NCI-H1694 treated with DMSO at 0.1 percent for 48 hours (cell line): ENCODE results near the gene PIK3C2B.
"Not testable (repeated sequence)": the region's sequence is repeated elsewhere in the genome, so short reads cannot be mapped to it uniquely, and the experiment has no call there.

Source experiments
- DNase-seq: peaks from one replicate; lab custom pipeline; 2025; lab: John Stamatoyannopoulos, UW

Gene PIK3C2B, protein sequence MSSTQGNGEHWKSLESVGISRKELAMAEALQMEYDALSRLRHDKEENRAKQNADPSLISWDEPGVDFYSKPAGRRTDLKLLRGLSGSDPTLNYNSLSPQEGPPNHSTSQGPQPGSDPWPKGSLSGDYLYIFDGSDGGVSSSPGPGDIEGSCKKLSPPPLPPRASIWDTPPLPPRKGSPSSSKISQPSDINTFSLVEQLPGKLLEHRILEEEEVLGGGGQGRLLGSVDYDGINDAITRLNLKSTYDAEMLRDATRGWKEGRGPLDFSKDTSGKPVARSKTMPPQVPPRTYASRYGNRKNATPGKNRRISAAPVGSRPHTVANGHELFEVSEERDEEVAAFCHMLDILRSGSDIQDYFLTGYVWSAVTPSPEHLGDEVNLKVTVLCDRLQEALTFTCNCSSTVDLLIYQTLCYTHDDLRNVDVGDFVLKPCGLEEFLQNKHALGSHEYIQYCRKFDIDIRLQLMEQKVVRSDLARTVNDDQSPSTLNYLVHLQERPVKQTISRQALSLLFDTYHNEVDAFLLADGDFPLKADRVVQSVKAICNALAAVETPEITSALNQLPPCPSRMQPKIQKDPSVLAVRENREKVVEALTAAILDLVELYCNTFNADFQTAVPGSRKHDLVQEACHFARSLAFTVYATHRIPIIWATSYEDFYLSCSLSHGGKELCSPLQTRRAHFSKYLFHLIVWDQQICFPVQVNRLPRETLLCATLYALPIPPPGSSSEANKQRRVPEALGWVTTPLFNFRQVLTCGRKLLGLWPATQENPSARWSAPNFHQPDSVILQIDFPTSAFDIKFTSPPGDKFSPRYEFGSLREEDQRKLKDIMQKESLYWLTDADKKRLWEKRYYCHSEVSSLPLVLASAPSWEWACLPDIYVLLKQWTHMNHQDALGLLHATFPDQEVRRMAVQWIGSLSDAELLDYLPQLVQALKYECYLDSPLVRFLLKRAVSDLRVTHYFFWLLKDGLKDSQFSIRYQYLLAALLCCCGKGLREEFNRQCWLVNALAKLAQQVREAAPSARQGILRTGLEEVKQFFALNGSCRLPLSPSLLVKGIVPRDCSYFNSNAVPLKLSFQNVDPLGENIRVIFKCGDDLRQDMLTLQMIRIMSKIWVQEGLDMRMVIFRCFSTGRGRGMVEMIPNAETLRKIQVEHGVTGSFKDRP (N-terminal part only)

DNA sequence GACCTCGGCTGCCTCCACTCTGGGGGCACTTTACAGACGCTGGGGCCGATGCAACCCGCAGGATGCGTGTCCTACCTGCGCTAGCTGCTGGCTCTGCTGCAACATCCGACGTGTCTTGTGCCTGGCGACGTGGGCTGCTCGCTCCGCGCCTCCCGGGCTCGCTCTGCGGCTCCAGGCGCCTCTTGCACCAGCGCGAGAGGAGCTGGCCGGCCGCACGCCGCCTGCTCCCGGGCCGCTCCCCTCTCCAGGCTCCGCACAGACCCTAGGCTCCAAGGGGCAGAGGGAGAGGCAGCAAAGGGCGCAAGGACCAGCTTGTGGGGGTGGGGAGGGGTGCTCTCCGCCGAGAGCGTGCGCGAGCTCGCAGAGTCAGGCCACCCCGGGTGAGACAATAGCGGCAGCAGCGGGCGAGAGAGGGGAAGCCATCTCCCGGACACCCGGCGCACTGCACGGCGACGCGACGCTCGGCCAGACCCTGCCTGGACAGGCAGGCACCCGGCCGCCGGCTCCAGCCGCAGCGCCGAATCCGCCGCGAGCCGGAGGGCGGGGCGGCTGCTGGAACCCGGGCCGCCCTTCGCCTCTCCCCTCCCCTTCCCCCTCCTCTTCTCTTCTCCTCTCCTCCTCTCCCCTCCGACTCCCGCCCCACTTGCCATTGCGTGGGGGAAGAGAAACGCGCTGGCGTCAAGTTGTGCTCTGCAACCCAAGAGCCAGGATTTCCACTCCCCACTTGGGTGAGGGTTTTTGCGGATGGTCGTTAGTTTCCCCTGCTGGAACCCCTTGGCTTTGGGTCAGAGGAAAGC is at the start of gene PIK3C2B:
TSS of gene PIK3C2B (minus strand) at position 525 of the 797 bp plus-strand sequence. CDS start 25,003 bp downstream, outside the sequence.
- peak; percentile 51 for DNase-seq

DNA sequence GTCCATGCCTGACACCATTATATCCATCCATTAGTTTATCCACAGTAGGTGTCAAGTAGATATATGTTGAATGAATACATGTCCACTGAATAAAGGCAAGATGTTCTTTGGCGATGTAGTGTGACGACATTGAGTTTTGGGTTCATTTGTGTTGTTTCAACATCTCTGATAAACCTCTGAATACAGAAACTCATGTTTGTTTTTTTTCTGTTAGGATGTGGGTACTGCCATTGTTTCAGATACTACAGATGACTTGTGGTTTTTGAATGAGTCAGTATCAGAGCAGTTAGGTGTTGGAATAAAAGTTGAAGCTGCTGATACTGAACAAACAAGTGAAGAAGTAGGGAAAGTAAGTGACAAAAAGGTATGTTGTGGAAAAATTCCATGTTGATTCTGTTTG is 49.7 kb upstream of the PIK3C2B start:
- DNase-seq, result no peak

DNA sequence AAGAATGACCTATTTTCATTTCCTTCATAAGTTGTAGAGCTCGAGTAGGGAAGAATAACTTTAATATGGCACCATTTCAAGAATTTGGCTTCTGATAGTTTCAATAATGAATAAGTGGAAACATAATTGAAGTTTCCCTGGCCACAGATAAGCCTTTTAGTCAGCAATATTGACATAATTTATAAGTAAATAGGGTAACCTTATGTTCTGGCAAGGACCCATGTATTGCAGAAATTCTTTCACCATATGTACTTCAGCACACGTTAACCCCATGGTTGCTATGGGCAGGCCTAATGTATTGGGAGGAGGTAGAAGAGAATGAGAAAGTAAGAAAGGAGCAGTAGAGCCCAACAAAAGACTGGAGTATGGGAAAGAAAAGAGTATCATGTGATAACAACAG is 47.0 kb upstream of the PIK3C2B start:
- no peak for DNase-seq

DNA sequence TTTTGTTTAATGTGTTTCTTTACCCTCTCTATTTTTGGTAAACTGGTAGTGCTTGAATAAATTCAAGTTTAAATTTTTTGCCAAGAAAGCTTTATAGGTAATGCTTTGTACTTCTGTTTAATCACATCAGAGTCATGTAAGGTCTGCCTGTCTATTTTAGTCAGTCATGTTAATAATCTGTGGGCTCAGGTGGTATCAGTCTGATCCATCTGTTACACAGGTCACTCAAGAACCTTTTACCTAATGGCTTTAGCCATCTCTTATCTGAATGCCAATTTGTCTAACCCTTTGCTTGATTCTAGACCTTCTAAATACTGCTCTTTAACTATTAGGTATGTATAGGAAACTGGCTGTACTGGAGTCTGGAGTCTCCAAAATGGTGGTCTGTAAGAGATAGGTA is 38.2 kb upstream of the PIK3C2B start:
- DNase-seq, result no peak

DNA sequence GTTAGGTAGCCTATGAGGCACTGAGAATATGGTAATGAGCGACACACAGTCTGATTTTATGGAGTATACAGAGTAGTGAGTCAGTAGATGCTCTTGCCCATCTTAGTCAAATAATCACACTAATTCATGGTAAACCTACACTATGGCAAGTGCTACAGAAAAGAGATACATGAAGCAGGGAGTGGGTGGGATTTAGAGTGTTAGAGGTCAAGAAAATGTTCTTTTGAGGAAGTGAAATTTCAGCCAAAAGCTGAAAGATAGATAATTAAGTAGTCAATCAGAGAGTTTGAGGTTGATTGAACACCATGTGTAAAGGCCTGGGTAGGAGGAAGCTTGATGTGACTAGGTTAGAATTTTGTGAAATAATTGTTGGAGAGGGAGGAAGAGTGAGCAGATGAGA is 36.3 kb upstream of the PIK3C2B start:
- DNase-seq, result no peak

DNA sequence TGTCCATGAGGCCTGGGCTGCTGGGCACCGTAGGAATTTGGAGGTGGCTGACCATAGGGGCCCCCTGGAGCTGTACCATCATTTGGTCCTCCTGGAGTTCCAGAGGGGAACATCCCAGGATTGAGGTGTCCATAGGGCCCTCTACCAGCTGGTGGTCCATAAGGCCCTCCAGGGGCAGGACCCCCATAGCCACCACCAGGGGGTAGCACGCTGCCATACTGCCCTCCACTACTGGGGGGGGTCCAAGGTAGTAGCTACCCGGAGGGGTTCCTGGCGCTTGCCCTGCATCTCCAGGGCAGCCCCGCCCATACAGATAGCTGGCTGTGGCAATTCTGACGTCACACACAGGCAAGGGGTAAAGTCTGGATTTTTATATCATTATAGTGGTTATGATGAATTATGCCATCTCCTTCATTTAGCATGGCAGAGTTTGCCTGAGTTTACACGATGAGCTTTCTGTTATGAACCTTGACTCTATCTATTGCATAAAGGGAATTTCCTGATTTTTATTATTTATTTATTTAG is 34.8 kb upstream of the PIK3C2B start:
- DNase-seq, result no peak

DNA sequence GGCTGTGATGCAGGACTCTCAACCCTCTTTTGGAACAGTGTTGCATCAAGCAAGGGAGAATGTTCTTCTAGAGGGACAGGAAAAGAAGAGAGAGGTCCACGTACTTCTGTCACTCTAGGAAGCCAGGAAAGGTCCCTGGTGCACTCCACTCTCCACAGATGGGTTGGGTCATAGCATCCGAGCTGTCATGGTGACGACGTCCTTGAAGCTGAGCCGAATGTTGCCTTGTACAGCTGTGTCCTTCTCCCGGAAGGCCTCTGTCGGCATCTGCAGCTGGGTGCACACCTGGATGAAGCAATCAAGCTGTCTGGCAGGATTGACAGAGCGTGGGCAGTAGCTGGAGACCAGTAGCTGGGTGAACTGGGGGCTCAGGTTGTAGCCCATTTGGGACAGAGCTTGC is 34.1 kb upstream of the PIK3C2B start:
- DNase-seq, result no peak

DNA sequence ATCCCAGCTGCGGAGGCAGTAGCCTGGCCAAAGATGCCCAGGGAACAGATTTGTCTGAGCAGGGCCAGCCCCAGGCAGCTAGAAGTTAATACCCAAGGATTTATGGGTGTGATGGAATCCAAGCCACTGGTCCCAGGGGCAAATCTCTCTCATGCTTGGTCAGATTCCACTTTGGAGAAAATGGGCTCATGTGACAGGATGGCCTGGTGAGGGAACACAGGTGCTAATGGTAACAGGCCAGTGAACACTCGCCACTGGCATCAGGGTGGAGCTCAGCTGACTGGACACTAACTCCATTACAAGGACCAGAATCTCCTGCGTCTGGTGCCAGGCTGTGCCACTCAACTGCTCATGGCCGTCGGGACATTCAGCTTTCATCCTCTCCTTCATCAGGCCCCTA is 33.6 kb upstream of the PIK3C2B start:
- no peak for DNase-seq

DNA sequence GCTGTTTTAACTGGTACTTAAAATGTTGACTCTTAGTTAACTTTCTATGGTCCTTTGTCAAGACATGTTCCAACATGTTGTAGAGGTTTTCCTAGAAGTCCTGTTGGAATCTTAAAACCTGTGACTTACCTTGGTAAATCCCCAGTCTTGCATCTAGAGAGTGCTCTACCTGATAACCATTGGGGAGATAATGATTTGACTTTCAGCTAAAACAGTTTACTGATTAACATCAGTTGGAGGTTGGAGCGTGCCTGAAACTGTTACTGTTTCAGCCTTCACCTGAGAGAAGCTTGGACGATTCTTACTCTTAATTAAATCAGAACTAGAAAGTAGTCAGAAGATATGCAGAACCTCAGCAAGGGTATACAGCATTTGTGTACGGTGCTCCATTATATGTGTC is 30.4 kb upstream of the PIK3C2B start:
- DNase-seq, result no peak

DNA sequence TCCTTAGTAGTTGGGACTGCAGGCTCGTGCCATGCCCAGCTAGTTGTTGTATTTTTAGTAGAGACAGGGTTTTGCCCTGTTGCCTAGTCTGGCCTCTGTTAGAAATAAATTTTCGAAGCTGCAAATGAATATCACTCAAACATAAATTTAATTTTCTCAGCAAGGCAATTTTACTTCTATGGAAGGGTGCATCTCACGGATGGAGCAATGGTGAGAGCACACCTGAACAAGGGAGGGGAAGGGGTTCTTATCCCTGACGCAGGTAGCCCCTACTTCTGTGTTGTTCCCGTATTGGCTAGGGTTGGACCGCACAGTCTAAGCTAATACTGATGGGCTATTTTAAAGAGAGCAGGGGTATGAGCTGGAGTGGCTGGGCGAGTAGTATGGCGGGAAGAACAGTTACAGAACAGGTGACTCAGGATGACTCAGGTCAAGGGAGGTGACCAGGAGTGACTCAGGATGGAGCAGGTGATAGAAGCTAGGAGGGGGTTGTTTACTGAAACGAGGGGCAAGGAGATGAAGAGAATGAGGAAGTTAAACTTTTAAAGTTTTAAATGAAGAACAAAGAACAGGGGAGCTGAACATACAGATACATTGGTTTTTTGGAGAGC is 29.1 kb upstream of the PIK3C2B start:
- no peak for DNase-seq

DNA sequence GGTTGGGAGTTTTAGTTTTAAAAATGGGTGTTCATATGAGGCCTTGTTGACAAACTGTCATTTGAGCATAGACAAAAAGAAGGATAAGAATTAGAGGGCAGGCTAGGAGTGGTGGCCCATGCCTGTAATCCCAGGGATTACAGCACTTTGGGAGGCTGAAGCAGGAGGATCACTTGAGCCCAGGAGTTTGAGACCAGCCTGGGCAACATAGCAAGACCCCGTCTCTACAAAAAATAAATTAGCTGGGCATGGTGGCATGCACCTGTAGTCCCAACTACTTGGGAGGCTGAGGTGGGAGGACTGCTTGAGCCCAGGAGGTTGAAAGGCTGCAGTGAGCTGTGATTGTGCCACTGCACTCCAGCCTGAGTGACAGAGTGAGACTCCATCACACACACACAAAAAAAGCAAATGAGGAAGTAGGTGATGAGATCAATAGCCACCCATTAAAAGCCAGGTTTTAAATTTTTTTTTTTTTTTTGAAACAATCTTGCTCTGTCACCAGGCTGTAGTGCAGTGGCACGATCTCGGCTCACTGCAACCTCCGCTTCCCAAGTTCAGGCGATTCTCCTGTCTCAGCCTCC is 27.4 kb upstream of the PIK3C2B start:
- DNase-seq, result not testable (repeated sequence)

DNA sequence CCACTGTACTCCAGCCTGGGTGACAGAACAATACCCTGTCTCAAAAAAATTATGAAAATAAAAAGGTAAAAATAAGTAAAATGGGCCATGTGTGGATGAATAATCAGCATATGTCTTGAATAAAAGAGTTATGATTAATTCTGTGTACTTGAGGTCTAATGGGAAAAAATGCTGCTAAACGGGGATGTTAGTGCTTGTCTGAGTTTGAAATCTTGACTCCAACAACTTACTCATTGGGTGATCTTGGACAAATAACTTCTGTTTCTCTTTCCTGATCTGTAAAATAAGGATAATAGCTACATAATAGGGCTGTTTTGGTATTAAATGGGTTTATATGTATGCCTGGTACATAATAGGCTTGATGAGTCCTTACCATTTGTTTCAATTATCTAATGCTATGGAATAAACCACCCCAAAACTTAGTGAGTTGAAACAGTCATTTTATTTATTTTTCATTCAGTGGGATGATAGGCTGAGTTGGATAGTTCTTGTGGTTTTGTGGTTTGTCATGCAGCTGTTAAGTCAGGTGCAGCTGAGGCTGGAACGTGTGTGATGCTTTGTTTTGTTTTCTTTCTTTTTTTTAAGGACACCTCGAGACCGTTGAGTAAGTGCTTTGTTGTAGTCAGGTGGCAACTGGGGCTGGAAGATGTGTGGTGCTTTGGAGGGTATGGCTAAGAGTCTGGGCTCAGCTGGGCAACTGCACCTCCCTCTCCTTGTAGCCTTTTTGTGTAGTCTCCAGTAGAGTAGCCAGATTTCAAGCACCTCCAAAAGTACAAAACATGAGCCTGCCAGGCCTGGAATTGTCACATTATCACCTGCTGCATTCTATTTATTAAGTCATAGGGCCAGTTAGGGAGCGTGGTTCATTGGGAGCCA is 26.5 kb upstream of the PIK3C2B start:
- DNase-seq, result no peak

DNA sequence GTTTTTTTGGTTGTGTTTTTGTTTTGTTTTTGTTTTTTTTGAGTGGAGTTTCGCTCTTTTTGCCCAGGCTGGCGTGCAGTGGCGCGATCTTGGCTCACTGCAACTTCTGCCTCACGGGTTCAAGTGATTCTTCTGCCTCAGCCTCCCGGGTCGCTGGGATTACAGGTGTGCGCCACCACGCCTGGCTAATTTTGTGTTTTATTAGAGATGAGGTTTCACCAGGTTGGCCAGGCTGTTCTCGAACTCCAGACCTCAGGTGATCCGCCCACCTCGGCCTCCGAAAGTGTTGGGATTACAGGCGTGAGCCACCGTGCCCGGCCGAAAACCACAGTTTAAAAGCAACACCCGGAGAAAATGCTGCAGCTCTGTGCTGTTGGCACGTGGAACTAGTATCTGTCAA is 22.8 kb upstream of the PIK3C2B start:
- not testable (repeated sequence) for DNase-seq

DNA sequence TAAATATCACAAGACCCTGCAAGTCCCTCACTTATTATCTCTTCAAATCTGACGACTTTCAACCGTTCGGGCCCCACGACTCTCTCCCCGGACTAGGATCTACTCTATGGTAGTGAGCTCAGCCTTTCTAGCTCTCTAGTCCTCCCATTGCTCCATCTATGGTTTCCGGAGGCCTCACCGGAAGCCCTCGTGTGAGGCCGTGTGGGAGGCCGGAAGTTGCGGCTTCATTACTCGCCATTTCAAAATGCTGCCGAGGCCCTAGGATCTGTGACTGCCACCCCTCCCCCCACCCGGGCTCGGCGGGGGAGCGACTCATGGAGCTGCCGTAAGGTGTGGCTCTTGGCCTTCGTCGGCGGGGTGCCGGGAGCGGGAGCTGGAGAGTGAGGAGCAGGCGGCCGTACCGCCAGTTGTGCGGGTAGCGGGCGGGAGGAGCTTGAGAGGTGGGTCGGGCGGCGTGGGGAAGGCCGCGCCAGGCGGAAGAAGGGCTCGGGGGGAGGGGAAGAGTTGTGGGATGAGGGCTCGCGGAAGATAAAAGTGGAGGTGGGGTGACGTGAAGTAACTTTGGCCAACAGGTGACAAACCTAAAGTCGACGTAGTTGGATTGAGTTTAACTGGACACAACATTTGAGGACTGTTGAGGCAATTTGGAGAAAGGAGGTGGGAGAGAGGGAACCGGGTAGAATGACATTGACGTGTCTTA is 21.7 kb upstream of the PIK3C2B start, which contains the start of gene MDM4:
TSS of gene MDM4 (plus strand) at position 227 of the 700 bp plus-strand sequence. CDS start 9,113 bp downstream, outside the sequence.
- peak; percentile 97 for DNase-seq

DNA sequence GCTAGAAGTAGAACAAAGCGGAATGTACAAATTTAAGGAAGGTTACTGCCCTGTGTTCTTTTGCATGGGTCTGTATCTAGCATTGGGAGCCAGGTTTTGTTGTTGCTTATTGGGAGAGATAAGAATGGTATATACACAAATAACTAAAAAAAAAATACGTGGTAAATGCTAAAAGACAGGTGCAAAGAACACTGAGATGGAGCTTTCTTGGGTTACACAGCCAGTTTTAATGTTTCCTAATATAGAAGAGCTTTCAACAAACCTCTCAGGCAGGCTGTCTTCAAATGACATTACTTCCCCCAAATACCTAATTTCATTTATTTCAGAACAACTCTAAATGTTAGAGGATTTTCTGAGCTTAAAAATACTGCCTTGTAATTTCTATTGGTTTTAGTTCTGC is 20.2 kb upstream of the PIK3C2B start:
- no peak for DNase-seq

DNA sequence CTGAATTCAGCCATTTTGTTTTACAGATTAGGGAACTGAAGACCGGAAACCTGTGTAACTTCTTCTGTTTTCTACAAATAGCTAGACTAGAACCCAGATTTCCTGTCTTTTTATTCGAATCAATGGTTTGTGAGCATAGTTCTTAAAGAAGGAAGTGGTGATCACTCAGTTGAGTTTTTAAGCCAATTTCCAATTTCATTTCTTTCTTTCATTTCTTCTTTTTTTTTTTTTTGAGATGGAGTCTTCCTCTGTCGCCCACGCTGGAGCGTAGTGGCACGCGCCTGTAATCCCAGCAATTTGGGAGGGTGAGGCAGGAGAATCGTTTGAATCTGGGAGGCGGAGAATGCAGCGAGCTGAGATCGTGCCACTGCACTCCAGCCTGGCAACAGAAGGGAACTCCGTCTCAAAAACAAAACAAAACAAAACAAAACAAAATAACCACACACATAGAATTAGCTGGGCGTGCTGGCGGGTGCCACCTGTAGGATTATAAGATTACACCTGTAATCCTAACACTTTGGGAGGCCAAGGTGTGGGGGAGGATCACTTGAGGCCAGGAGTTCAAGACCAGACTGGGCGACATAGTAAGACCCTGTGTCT is 18.6 kb upstream of the PIK3C2B start:
- no peak for DNase-seq

DNA sequence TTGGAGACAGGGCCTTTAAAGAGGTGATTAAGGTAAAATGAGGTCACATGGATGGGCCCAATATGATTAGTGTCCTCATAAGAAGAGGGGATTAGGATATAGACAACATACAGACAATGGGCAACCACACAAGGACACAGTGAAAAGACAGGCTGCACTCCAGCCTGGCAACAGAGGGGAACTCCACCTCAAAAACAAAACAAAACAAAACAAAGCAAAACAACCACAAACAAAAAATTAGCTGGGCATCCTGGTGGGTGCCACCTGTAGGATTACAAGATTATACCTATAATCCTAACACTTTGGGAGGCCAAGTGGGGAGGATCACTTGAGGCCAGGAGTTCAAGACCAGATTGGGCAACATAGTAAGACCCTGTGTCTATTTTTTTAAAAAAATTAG is 16.8 kb upstream of the PIK3C2B start:
- no peak for DNase-seq

DNA sequence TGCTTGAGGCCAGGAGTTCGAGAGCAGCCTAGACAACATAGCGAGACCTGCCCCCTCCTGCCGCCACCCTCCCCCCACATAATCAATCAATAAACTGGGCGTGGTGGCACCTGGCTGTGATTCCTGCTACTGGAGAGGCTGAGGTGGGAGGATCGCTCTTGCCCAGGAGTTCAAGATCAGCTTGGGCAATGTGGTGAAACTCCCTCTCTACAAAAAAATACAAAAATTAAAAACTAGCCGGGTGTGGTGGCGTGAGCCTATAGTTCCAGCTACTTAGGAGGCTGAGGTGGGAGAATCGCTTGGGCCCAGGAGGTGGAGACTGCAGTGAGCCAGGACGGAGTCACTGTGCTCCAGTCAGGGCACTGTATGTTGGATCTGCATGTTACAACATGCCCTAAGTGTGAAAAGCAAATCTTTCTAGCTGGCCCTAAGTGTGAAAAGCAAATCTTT is 14.6 kb upstream of the PIK3C2B start:
- no peak for DNase-seq
